SHP77 (cell line): ENCODE measurements around the gene PROZ.

Experiments
- DNase-seq, 2 experiments: peaks; one replicate each; lab custom pipeline; 2025; lab: John Stamatoyannopoulos, UW

PROZ gene

GRCh38 chr13:113140677-113141600 is 17.5 kb upstream of the PROZ start:
- DNase-seq, result no peak

GRCh38 chr13:113141601-113141970 is 16.9 kb upstream of the PROZ start:
- no peak for DNase-seq

DNA sequence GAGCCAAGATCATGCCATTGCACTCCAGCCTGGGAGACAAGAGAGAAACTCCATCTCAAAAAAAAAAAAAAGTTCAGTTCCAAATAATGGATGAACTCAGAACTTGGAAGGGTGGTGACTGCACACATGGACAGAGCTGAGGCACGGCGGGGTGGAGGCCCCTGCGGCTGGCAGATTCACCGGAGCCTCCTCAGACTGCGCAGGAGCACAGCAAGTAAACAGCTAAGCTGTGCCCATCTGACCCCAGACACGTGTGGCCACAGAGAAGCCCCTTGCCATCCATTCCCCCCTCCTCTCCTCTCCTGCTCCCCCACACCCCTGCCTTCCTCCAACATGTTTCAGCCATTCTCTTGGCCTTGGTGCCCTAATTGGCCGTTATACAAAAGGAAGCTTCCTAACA is 15.6 kb upstream of the PROZ start:
- DNase-seq, result no peak

- DNase-seq, result no peak
Observed at GRCh38 chr13:113143466-113144254, 14.8 kb upstream of the PROZ start.

DNA sequence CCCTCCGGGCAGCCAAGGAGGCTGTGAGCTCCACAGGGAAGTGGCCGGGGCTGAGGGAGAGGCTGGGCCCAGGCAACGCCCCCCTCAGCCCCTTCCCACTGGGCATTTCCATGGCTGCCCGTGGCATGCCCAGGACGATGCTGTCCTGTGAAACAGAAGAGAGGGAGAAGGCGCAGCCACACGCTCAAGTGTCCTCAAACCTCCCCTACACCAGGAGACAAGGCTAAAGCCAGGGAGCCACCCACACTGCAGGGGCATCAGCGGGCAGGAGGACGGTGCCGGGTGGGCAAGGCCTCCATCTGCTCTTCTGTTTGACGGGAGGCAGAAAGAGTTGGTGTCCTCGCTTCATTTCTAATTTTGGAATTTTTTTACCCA is 14.2 kb upstream of the PROZ start:
- no peak for DNase-seq

GRCh38 chr13:113145496-113145895 is 13.0 kb upstream of the PROZ start:
- no peak for DNase-seq

GRCh38 chr13:113145911-113146598 is 12.4 kb upstream of the PROZ start:
- no peak for DNase-seq

GRCh38 chr13:113146750-113147149 is 11.7 kb upstream of the PROZ start:
- no peak for DNase-seq

- no peak for DNase-seq
Observed at GRCh38 chr13:113147206-113147605, 11.2 kb upstream of the PROZ start.

DNA sequence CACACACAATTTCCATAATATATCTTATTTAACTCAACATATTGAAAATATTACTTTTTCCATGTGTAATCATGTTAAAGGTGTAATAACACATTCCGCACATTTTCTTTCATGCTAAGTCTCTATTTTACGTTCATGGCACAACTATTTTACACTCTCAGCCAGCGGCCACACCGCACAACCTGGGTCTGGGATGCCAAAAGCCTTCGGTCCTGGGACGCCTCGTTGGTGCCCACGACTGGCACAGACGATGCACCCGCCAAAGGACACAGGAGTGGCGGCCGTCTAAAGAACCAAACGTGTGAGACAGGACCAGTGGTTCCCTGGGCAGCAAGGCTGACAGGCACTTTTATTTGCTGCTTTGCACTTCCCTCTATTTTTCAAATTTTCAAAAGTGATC is 10.0 kb upstream of the PROZ start:
- no peak for DNase-seq

GRCh38 chr13:113148940-113149503 is 9.4 kb upstream of the PROZ start:
- no peak for DNase-seq

GRCh38 chr13:113149711-113150549 is 8.5 kb upstream of the PROZ start:
- DNase-seq, result no peak

DNA sequence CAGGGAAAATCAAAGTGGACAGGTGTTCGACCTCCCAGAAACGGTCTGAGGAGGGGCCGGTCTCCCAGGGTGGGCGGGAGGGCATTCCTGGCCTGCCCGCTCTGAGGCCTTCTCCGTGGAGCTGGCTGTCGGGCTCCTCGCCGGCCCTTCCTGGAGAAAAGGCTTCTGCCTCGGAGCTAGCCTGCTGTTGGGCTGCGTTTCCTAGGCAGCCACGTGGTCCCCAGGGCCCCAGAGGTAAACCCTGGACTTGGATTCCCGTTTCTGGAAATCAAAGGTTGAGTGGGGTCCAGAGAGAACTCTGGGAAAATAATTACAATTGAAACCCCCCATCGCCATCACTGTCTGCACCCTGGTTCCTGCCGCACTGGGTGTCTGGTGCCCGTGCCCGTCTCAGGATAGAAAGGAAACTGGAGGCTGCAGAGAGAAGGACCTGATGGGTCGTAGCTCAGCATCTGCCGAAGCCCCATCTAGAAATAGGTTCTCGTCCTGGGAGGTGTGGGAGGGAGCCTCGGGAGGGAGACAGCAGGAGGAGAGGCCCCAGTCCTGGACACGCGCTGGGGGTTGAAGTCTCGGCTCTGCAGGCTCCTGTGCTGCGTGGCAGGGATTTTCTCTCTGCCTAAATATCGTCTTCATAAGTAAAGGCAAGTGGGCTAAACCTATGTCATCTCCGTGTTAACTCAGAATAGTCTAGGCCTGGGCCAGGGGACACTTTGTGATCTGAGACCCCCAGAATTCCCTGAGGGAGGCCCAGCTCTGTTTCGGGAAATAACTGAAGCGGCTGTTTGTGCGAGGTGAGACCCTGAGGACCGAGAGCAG is 7.7 kb upstream of the PROZ start:
- no peak for DNase-seq

- DNase-seq, result no peak
Observed at GRCh38 chr13:113151745-113152690, 6.4 kb upstream of the PROZ start.

DNA sequence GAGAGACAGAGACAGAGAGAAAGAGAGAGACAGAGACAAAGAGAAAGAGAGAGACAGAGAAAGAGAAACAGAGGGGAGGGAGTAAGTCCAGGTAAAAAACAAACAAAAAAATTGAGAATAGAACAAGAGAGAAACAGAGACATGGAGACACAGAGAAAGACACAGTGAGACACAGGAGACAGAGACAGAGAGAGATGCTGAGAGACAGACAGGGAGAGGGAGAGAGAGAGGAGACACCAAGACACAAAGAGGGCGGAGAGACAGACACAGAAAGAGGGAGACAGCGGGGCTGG is 5.8 kb upstream of the PROZ start:
- no peak for DNase-seq

GRCh38 chr13:113152984-113153809 is 5.3 kb upstream of the PROZ start:
- peak in 1 of 2 experiments; percentile 53 for DNase-seq

- peak; percentile 52 to 77 for DNase-seq
Observed at GRCh38 chr13:113153810-113154748, 4.4 kb upstream of the PROZ start.
